IPS-18a (cell line): ENCODE results near the gene ELF4.
A peak's percentile ranks its signal among the peaks of the same experiment; 100 is the strongest.

ENCODE experiments used
- H3K27ac ChIP-seq: one replicate; pipeline ENCODE4 v1.5.1; 2013; ENCODE audit warnings: low read length
- H3K27me3 ChIP-seq: one replicate; pipeline ENCODE4 v1.6.1; 2013; ENCODE audit warnings: mild to moderate bottlenecking, low read length; ENCODE audit not compliant: control insufficient read depth, insufficient read depth
- H3K36me3 ChIP-seq: one replicate; pipeline ENCODE4 v1.6.1; 2013; ENCODE audit warnings: low read depth, low read length; ENCODE audit not compliant: control insufficient read depth
- H3K4me1 ChIP-seq: one replicate; pipeline ENCODE4 v1.6.1; 2013; ENCODE audit warnings: low read depth, low read length; ENCODE audit not compliant: control insufficient read depth
- H3K4me3 ChIP-seq: one replicate; pipeline ENCODE4 v1.5.1; 2013; ENCODE audit warnings: low read length
- H3K9ac ChIP-seq: one replicate; pipeline ENCODE4 v1.6.1; 2013; ENCODE audit warnings: mild to moderate bottlenecking, low read length, moderate library complexity
- H3K9me3 ChIP-seq: one replicate; pipeline ENCODE4 v1.6.1; 2013; ENCODE audit warnings: low read depth, low read length; ENCODE audit not compliant: control insufficient read depth

The ELF4 gene

GRCh38 chrX:130081421-130082045 is 28.8 kb downstream of the ELF4 start:
- Histone ChIP-seq H3K27me3 (no peaks in the 10 kb centered on the region), H3K27ac (no peak overlapping the region), H3K9ac (no peak overlapping the region), H3K9me3 (peaks cover 3% of the 10 kb centered on the region), H3K4me3 (no peak overlapping the region), H3K4me1 (peaks cover 8% of the 10 kb centered on the region), H3K36me3 (no peaks in the 10 kb centered on the region)

- Histone ChIP-seq H3K4me3 (no peak overlapping the region), H3K27me3 (no peaks in the 10 kb centered on the region), H3K9ac (no peak overlapping the region), H3K4me1 (peaks cover 8% of the 10 kb centered on the region), H3K9me3 (peaks cover 3% of the 10 kb centered on the region), H3K27ac (no peak overlapping the region), H3K36me3 (no peaks in the 10 kb centered on the region)
These were observed 29.4 kb downstream of the ELF4 start for GRCh38 chrX:130080791-130081367.

- Histone ChIP-seq H3K4me1 (peaks cover 8% of the 10 kb centered on the region), H3K27me3 (no peaks in the 10 kb centered on the region), H3K9me3 (peaks cover 3% of the 10 kb centered on the region), H3K36me3 (no peaks in the 10 kb centered on the region), H3K27ac (no peak overlapping the region), H3K4me3 (no peak overlapping the region), H3K9ac (no peak overlapping the region)
These were observed 30.4 kb downstream of the ELF4 start for GRCh38 chrX:130079824-130080406.

- Histone ChIP-seq H3K4me3 (no peak overlapping the region), H3K36me3 (no peaks in the 10 kb centered on the region), H3K27ac (no peak overlapping the region), H3K27me3 (no peaks in the 10 kb centered on the region), H3K4me1 (no peaks in the 10 kb centered on the region), H3K9ac (no peak overlapping the region), H3K9me3 (peaks cover 3% of the 10 kb centered on the region)
These were observed 34.5 kb downstream of the ELF4 start for GRCh38 chrX:130075777-130076176.

GRCh38 chrX:130072345-130072740 is 38.0 kb downstream of the ELF4 start:
- Histone ChIP-seq H3K27ac (no peak overlapping the region), H3K9ac (no peak overlapping the region), H3K27me3 (no peaks in the 10 kb centered on the region), H3K9me3 (peaks cover 4% of the 10 kb centered on the region), H3K36me3 (no peaks in the 10 kb centered on the region), H3K4me1 (no peaks in the 10 kb centered on the region), H3K4me3 (no peak overlapping the region)

- no peak overlapping the region for H3K9ac ChIP-seq
- no peaks in the 10 kb centered on the region for H3K4me1 ChIP-seq
- no peak overlapping the region for H3K4me3 ChIP-seq
- H3K27ac ChIP-seq: no peak overlapping the region
- H3K27me3 ChIP-seq: no peaks in the 10 kb centered on the region
- H3K9me3 ChIP-seq: peaks cover 5% of the 10 kb centered on the region
- no peaks in the 10 kb centered on the region for H3K36me3 ChIP-seq
These were observed 38.5 kb downstream of the ELF4 start for GRCh38 chrX:130071611-130072344.

- Histone ChIP-seq H3K4me3 (no peak overlapping the region), H3K4me1 (no peaks in the 10 kb centered on the region), H3K9me3 (peaks cover 9% of the 10 kb centered on the region), H3K27me3 (peaks cover 2% of the 10 kb centered on the region), H3K36me3 (no peaks in the 10 kb centered on the region), H3K9ac (no peak overlapping the region), H3K27ac (no peak overlapping the region)
These were observed 43.2 kb downstream of the ELF4 start for GRCh38 chrX:130066975-130067615.

- Histone ChIP-seq H3K9me3 (peaks cover 10% of the 10 kb centered on the region), H3K27ac (no peak overlapping the region), H3K27me3 (peaks cover 32% of the 10 kb centered on the region), H3K4me1 (no peaks in the 10 kb centered on the region), H3K4me3 (peak overlapping the region; percentile 33), H3K36me3 (no peaks in the 10 kb centered on the region), H3K9ac (peak overlapping the region; percentile 50)
These were observed 49.9 kb downstream of the ELF4 start for GRCh38 chrX:130060122-130061069.

- Histone ChIP-seq H3K4me1 (no peaks in the 10 kb centered on the region), H3K27ac (no peak overlapping the region), H3K36me3 (no peaks in the 10 kb centered on the region), H3K4me3 (no peak overlapping the region), H3K9me3 (peaks cover 16% of the 10 kb centered on the region), H3K9ac (no peak overlapping the region), H3K27me3 (peaks cover 32% of the 10 kb centered on the region)
These were observed 51.6 kb downstream of the ELF4 start for GRCh38 chrX:130058652-130059051.

GRCh38 chrX:130057209-130057608 is 53.1 kb downstream of the ELF4 start:
- no peak overlapping the region for H3K9ac ChIP-seq
- H3K27ac ChIP-seq: no peak overlapping the region
- H3K27me3 ChIP-seq: peaks cover 31% of the 10 kb centered on the region
- H3K36me3 ChIP-seq: no peaks in the 10 kb centered on the region
- H3K4me1 ChIP-seq: no peaks in the 10 kb centered on the region
- H3K4me3 ChIP-seq: no peak overlapping the region
- peaks cover 12% of the 10 kb centered on the region for H3K9me3 ChIP-seq
